ENCODE results near the gene GDI2. TPM values are rescaled to one million over a fixed set of nuclear protein-coding genes. Genes with fewer than 3 reads are reported as not detected.

Gene GDI2
- total and polyA plus RNA-seq, 9 of the 15 experiments (the other 6 are each of a cell fraction or from before 2014, with no cell fraction given) = 262 to 424 (median 287) TPM

GRCh38 chr10:5858811-5859210, 45.6 kb upstream of the GDI2 start (continued):
- TF ChIP-seq STAT5A (IDR thresholded peaks at IDR 0.05; ENCODE audit: borderline replicate concordance, low read length) (no peak), SUPT5H (IDR thresholded peaks at IDR 0.05) (no peak), ZNF197 (CRISPR knock-in tag; IDR thresholded peaks at IDR 0.05; ENCODE audit: low read depth) (no peak), ETV1 (tag; conservative IDR thresholded peaks at IDR 0.05; ENCODE audit: low read depth) (no peak), AFF1 (IDR thresholded peaks at IDR 0.05; ENCODE audit: low read depth in 1 of 2, partially characterized antibody in 2 of 2) (no peak)

GRCh38 chr10:5856701-5857004, 43.4 kb upstream of the GDI2 start:
- no peaks in the 10 kb centered on the region for H3K36me3 ChIP-seq (ENCODE audit: control insufficient read depth, insufficient read depth, low read length)
- ATAC-seq (no peak), DNase-seq (ENCODE audit: extremely low read depth in 1 of 4, low spot score in 3 of 4) (no peak), FAIRE-seq (no peak)
- no peak overlapping the region for H3K27ac ChIP-seq (ENCODE audit: extremely low read depth, low read depth, low read length)
- 27% methylated on average over 7 of the region's 7 CpGs for WGBS (ENCODE audit: insufficient coverage, low coverage, missing lambda C conversion rate)
- intact Hi-C loops (cut with micrococcal nuclease) = no loop called here
- ChIA-PET CTCF (ENCODE audit: low intra/inter-chr PET ratio) (no interaction called here), POLR2A (interaction anchor here (0.6 kb wide), 1 partner anchor 30 kb away, joined by 3 read pairs; no protein-coding TSS in a partner anchor)
- in situ Hi-C loops (cut with MboI) = no loop called here
- H3K4me1 ChIP-seq (replicated peaks in 1 of 2; ENCODE audit: control insufficient read depth in 2 of 2, insufficient read depth in 2 of 2, low read length in 2 of 2) = no peaks in the 10 kb centered on the region; a peak in 2 of 5 replicates
- H3K4me2 ChIP-seq (ENCODE audit: insufficient read depth, low read length) = no peak overlapping the region
- H3K27me3 ChIP-seq (ENCODE audit: control insufficient read depth in 2 of 2, insufficient read depth in 2 of 2, low read length in 2 of 2) = no peaks in the 10 kb centered on the region
- no peaks in the 10 kb centered on the region for H3K9me1 ChIP-seq (ENCODE audit: control insufficient read depth, insufficient read depth, low read length)
- no peak overlapping the region for H3K4me3 ChIP-seq
- no peaks in the 10 kb centered on the region for H4K20me1 ChIP-seq (replicated peaks; ENCODE audit: control insufficient read depth, insufficient read depth, low read length)
- no peak overlapping the region for H3K9ac ChIP-seq (ENCODE audit: insufficient read depth in 1 of 2, low read depth in 2 of 2, low read length in 2 of 2)
- H2AFZ ChIP-seq (ENCODE audit: low read depth, low read length) = no peak overlapping the region; the same call in 1 of the 2 replicates
- H3K79me2 ChIP-seq (ENCODE audit: control insufficient read depth, insufficient read depth, low read length) = no peaks in the 10 kb centered on the region
- BruUV-seq (replicated peaks) = no TSS peak
- H3K9me3 ChIP-seq (replicated peaks; ENCODE audit: control insufficient read depth, insufficient read depth, low read depth, low read length) = no peaks in the 10 kb centered on the region
- no peak for TF ChIP-seq ZNF740 (CRISPR knock-in tag; IDR thresholded peaks at IDR 0.05)
- TF ChIP-seq ZNF740 (tag; IDR thresholded peaks at IDR 0.05) = no peak
- no peak for TF ChIP-seq EWSR1 (IDR thresholded peaks at IDR 0.05; ENCODE audit: borderline replicate concordance, low read depth, partially characterized antibody)
- TF ChIP-seq HMGXB4 (CRISPR knock-in tag; IDR thresholded peaks at IDR 0.05) = no peak
- no peak for TF ChIP-seq ID3 (CRISPR knock-in tag; IDR thresholded peaks at IDR 0.05)
- TF ChIP-seq ID3 (tag; IDR thresholded peaks at IDR 0.05) = no peak
- TF ChIP-seq NFIX (CRISPR knock-in tag; IDR thresholded peaks at IDR 0.05; ENCODE audit: low read depth) = no peak
- no peak for TF ChIP-seq HDAC3 (IDR thresholded peaks at IDR 0.05; ENCODE audit: borderline replicate concordance, partially characterized antibody)
- TF ChIP-seq TAL1 (IDR thresholded peaks at IDR 0.05) = no peak
- no peak for TF ChIP-seq DPF2 (IDR thresholded peaks at IDR 0.05)
- TF ChIP-seq ZNF184 (CRISPR knock-in tag; IDR thresholded peaks at IDR 0.05) = no peak

All from K562 (cell line).